Lower leg skin (tissue), 3 donors: ENCODE measurements around the gene CBX6.

Experiments
- CTCF ChIP-seq, 3 donors: fragments of 450-650 bp; IDR thresholded peaks; one replicate each; pipeline ENCODE4 v1.5.1; 2016; ENCODE audit warnings: antibody characterized with exemption in 3 of 3, mild to moderate bottlenecking in 3 of 3, moderate library complexity in 2 of 3
- POLR2A ChIP-seq, 2 donors: fragments of 450-650 bp; IDR thresholded peaks; one replicate each; pipeline ENCODE4 v1.6.1; 2016 to 2017; ENCODE audit warnings: antibody characterized with exemption in 2 of 2, mild to moderate bottlenecking in 1 of 2, moderate library complexity in 1 of 2

- TF ChIP-seq CTCF (IDR thresholded peaks at IDR 0.05) (no peak), POLR2A (IDR thresholded peaks at IDR 0.05) (no peak)
Measured at GRCh38 chr22:38886333-38886732, 14.3 kb upstream of the CBX6 start.
